ENCODE data around the gene CCDC88C.
"Not testable (repeated sequence)": the region's sequence is repeated elsewhere in the genome, so short reads cannot be mapped to it uniquely, and the experiment has no call there.

The CCDC88C gene

GRCh38 chr14:91253795-91254323, 163.8 kb downstream of the CCDC88C start:
- Mint-ChIP-seq H3K27me3 (no peaks in the 10 kb centered on the region), H3K4me1 (peaks cover 77% of the 10 kb centered on the region), H3K27ac (peak overlapping the region; percentile 81), H3K36me3 (no peaks in the 10 kb centered on the region), H3K4me3 (peak overlapping the region; percentile 87), H3K9me3 (no peaks in the 10 kb centered on the region)

GRCh38 chr14:91252871-91253794, 164.5 kb downstream of the CCDC88C start:
- Mint-ChIP-seq H3K36me3 (no peaks in the 10 kb centered on the region), H3K9me3 (no peaks in the 10 kb centered on the region), H3K27me3 (no peaks in the 10 kb centered on the region), H3K4me1 (peaks cover 79% of the 10 kb centered on the region), H3K4me3 (peak overlapping the region; percentile 71), H3K27ac (no peak overlapping the region)

- H3K4me3 Mint-ChIP-seq = no peak overlapping the region
- peaks cover 11% of the 10 kb centered on the region for H3K36me3 Mint-ChIP-seq
- H3K4me1 Mint-ChIP-seq = peaks cover 74% of the 10 kb centered on the region
- no peaks in the 10 kb centered on the region for H3K27me3 Mint-ChIP-seq
- no peak overlapping the region for H3K27ac Mint-ChIP-seq
- H3K9me3 Mint-ChIP-seq = peaks cover 6% of the 10 kb centered on the region
Measured at GRCh38 chr14:91250912-91251311, 166.7 kb downstream of the CCDC88C start.

- H3K27me3 Mint-ChIP-seq = no peaks in the 10 kb centered on the region
- H3K4me1 Mint-ChIP-seq = peaks cover 75% of the 10 kb centered on the region
- H3K27ac Mint-ChIP-seq = peak overlapping the region; percentile 74
- peak overlapping the region; percentile 54 for H3K4me3 Mint-ChIP-seq
- peaks cover 11% of the 10 kb centered on the region for H3K36me3 Mint-ChIP-seq
- peaks cover 6% of the 10 kb centered on the region for H3K9me3 Mint-ChIP-seq
Measured at GRCh38 chr14:91249841-91250616, 167.6 kb downstream of the CCDC88C start.

GRCh38 chr14:91246051-91246852, 171.4 kb downstream of the CCDC88C start:
- Mint-ChIP-seq H3K36me3 (peaks cover 14% of the 10 kb centered on the region), H3K9me3 (peaks cover 6% of the 10 kb centered on the region), H3K27me3 (no peaks in the 10 kb centered on the region), H3K27ac (peak overlapping the region; percentile 94), H3K4me1 (peaks cover 86% of the 10 kb centered on the region), H3K4me3 (peak overlapping the region; percentile 64)

- H3K4me1 Mint-ChIP-seq = peaks cover 83% of the 10 kb centered on the region
- H3K9me3 Mint-ChIP-seq = not testable (repeated sequence)
- peak overlapping the region; percentile 95 for H3K27ac Mint-ChIP-seq
Measured at GRCh38 chr14:91245616-91246015, 172.0 kb downstream of the CCDC88C start.

GRCh38 chr14:91245029-91245428, 172.6 kb downstream of the CCDC88C start:
- peaks cover 6% of the 10 kb centered on the region for H3K9me3 Mint-ChIP-seq
- peaks cover 81% of the 10 kb centered on the region for H3K4me1 Mint-ChIP-seq
- peak overlapping the region; percentile 79 for H3K4me3 Mint-ChIP-seq
- peaks cover 14% of the 10 kb centered on the region for H3K36me3 Mint-ChIP-seq
- H3K27me3 Mint-ChIP-seq = no peaks in the 10 kb centered on the region
- H3K27ac Mint-ChIP-seq = peak overlapping the region; percentile 95

More at GRCh38 chr14:91245616-91246015, 172.0 kb downstream of the CCDC88C start:
- peaks cover 14% of the 10 kb centered on the region for H3K36me3 Mint-ChIP-seq
- H3K27me3 Mint-ChIP-seq = not testable (repeated sequence)
- H3K4me3 Mint-ChIP-seq = peak overlapping the region; percentile 64

GRCh38 chr14:91244501-91244901, 173.1 kb downstream of the CCDC88C start, which contains the start of gene GPR68:
TSS of gene GPR68 (minus strand) at chr14:91244704. CDS start at chr14:91235050, 9,654 bp downstream.
- Mint-ChIP-seq H3K27ac (peak within 1 kb of the TSS; percentile 95), H3K4me3 (peak within 1 kb of the TSS; percentile 79), H3K27me3 (no peaks in the 10 kb centered on the region), H3K9me3 (peaks cover 6% of the 10 kb centered on the region), H3K4me1 (peaks cover 81% of the 10 kb centered on the region), H3K36me3 (peaks cover 14% of the 10 kb centered on the region)

- H3K4me3 Mint-ChIP-seq = peak overlapping the region; percentile 79
- H3K36me3 Mint-ChIP-seq = peaks cover 14% of the 10 kb centered on the region
- H3K9me3 Mint-ChIP-seq = peaks cover 6% of the 10 kb centered on the region
- no peaks in the 10 kb centered on the region for H3K27me3 Mint-ChIP-seq
- peaks cover 85% of the 10 kb centered on the region for H3K4me1 Mint-ChIP-seq
- peak overlapping the region; percentile 95 for H3K27ac Mint-ChIP-seq
Measured at GRCh38 chr14:91243074-91243471, 174.5 kb downstream of the CCDC88C start.

GRCh38 chr14:91242635-91243034, 175.0 kb downstream of the CCDC88C start:
- H3K9me3 Mint-ChIP-seq = peaks cover 6% of the 10 kb centered on the region
- H3K4me1 Mint-ChIP-seq = peaks cover 85% of the 10 kb centered on the region
- H3K27me3 Mint-ChIP-seq = no peaks in the 10 kb centered on the region
- peak overlapping the region; percentile 79 for H3K4me3 Mint-ChIP-seq
- H3K36me3 Mint-ChIP-seq = peaks cover 12% of the 10 kb centered on the region
- peak overlapping the region; percentile 95 for H3K27ac Mint-ChIP-seq

GRCh38 chr14:91241863-91242262, 175.8 kb downstream of the CCDC88C start:
- Mint-ChIP-seq H3K27ac (peak overlapping the region; percentile 95), H3K27me3 (no peaks in the 10 kb centered on the region), H3K36me3 (peaks cover 7% of the 10 kb centered on the region), H3K9me3 (no peaks in the 10 kb centered on the region), H3K4me3 (peak overlapping the region; percentile 79), H3K4me1 (peaks cover 80% of the 10 kb centered on the region)

- peaks cover 70% of the 10 kb centered on the region for H3K4me1 Mint-ChIP-seq
- peak overlapping the region; percentile 90 for H3K27ac Mint-ChIP-seq
- peaks cover 5% of the 10 kb centered on the region for H3K36me3 Mint-ChIP-seq
- H3K4me3 Mint-ChIP-seq = peak overlapping the region; percentile 53
- H3K27me3 Mint-ChIP-seq = no peaks in the 10 kb centered on the region
- no peaks in the 10 kb centered on the region for H3K9me3 Mint-ChIP-seq
Measured at GRCh38 chr14:91238661-91239060, 179.0 kb downstream of the CCDC88C start.

GRCh38 chr14:91238085-91238484, 179.5 kb downstream of the CCDC88C start:
- peak overlapping the region; percentile 90 for H3K27ac Mint-ChIP-seq
- peaks cover 5% of the 10 kb centered on the region for H3K36me3 Mint-ChIP-seq
- no peak overlapping the region for H3K4me3 Mint-ChIP-seq

GRCh38 chr14:91237219-91237618, 180.4 kb downstream of the CCDC88C start:
- H3K36me3 Mint-ChIP-seq = peaks cover 7% of the 10 kb centered on the region
- H3K9me3 Mint-ChIP-seq = no peaks in the 10 kb centered on the region
- peak overlapping the region; percentile 25 for H3K27ac Mint-ChIP-seq
- H3K4me3 Mint-ChIP-seq = no peak overlapping the region
- H3K4me1 Mint-ChIP-seq = peaks cover 69% of the 10 kb centered on the region
- no peaks in the 10 kb centered on the region for H3K27me3 Mint-ChIP-seq

More at GRCh38 chr14:91238085-91238484, 179.5 kb downstream of the CCDC88C start:
- no peaks in the 10 kb centered on the region for H3K9me3 Mint-ChIP-seq
- peaks cover 70% of the 10 kb centered on the region for H3K4me1 Mint-ChIP-seq
- H3K27me3 Mint-ChIP-seq = no peaks in the 10 kb centered on the region

GRCh38 chr14:91235841-91236240, 181.8 kb downstream of the CCDC88C start:
- Mint-ChIP-seq H3K9me3 (no peaks in the 10 kb centered on the region), H3K36me3 (peaks cover 7% of the 10 kb centered on the region), H3K27ac (no peak overlapping the region), H3K4me3 (no peak overlapping the region), H3K4me1 (peaks cover 70% of the 10 kb centered on the region), H3K27me3 (no peaks in the 10 kb centered on the region)
